Large intestine (tissue), 3 donors: ENCODE results near the gene ERG. TPM values are rescaled to one million over a fixed set of nuclear protein-coding genes. Genes with fewer than 3 reads are reported as not detected.

ENCODE experiments used
- DNase-seq, 2 donors: peaks; one replicate each; pipeline versions ENCODE4 v3.0.0 to v3.0.0-alpha.2; 2013
- H3K27ac ChIP-seq: one replicate; pipeline ENCODE4 v1.5.1; 2013; ENCODE audit warnings: low read length
- H3K27me3 ChIP-seq: 2 replicates; pipeline ENCODE4 v1.6.1; 2013; ENCODE audit warnings: low read length; ENCODE audit not compliant: control insufficient read depth, insufficient read depth
- H3K36me3 ChIP-seq: 2 replicates; pipeline ENCODE4 v1.6.1; 2013; ENCODE audit warnings: low read length; ENCODE audit not compliant: control insufficient read depth, insufficient read depth
- H3K4me1 ChIP-seq: one replicate; pipeline ENCODE4 v1.6.1; 2013; ENCODE audit warnings: low read length; ENCODE audit not compliant: control insufficient read depth, insufficient read depth
- H3K4me3 ChIP-seq: one replicate; pipeline ENCODE4 v1.5.1; 2013; ENCODE audit warnings: low read length
- H3K9me3 ChIP-seq: one replicate; pipeline ENCODE4 v1.6.1; 2013; ENCODE audit warnings: mild to moderate bottlenecking, low read depth, low read length, moderate library complexity; ENCODE audit not compliant: control insufficient read depth
- WGBS: methylation state at CpG from one replicate; pipeline ENCODE4 v1.1.5; 2013; ENCODE audit warnings: low lambda C conversion rate; ENCODE audit not compliant: insufficient coverage; 5-methylcytosine and 5-hydroxymethylcytosine counted together
- polyA plus RNA-seq: library from polyadenylated mRNA; unstranded; fragments of 120-200 nt; gene quantifications from one replicate; pipeline ENCODE4 v1.2.1, GENCODE V29; 2013

Gene ERG
- polyA plus RNA-seq, 1 donor = 6.2 TPM

DNA sequence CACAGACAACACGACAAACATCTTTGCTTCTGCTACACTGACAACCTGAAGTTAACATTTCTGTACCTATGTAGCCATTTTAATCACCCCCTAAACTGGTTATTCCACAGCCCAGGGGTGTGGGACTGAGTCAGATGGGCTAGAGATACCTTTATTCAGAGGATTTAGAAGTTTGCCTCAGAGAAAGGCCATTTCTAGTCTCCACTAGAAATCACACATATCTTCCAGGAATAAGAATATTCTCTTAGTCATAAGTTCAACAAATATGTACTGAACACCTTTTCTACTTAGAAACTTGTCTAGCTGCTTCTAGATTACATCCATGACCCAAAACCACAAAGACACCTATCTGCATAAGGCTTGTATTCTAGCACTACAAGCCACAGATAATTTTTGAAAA lies 38.8 kb downstream of the ERG start:
- WGBS = no CpG with 5 or more reads among the region's 1 CpG
- Histone ChIP-seq H3K4me3 (no peak overlapping the region), H3K36me3 (no peaks in the 10 kb centered on the region), H3K4me1 (no peaks in the 10 kb centered on the region), H3K27ac (no peak overlapping the region), H3K9me3 (no peaks in the 10 kb centered on the region), H3K27me3 (no peaks in the 10 kb centered on the region)
- DNase-seq = no peak

DNA sequence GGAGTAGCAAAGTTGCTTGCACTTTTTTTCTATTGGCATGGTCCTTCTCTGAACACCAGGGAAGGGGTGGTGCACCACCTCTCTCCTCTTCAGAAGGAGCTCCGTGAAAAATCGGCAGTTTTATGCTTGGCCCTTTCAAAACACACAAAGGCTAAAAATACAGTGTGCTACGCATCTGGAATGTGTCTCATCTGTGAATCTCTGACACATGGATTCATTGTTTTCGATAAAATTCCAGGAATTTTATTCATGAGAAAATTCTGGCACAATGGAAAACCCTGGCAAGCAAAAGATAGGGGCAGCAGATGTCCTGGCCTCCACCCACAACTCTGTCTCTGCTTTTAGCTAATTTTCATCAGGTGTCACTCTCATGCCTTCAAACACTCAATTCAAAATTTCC lies 42.9 kb downstream of the ERG start:
- 83% methylated on average over 1 of the region's 4 CpGs for WGBS
- H3K27ac ChIP-seq = no peak overlapping the region
- no peak overlapping the region for H3K4me3 ChIP-seq
- H3K36me3 ChIP-seq = no peaks in the 10 kb centered on the region
- H3K27me3 ChIP-seq = no peaks in the 10 kb centered on the region
- DNase-seq = no peak
- no peaks in the 10 kb centered on the region for H3K9me3 ChIP-seq
- H3K4me1 ChIP-seq = no peaks in the 10 kb centered on the region

DNA sequence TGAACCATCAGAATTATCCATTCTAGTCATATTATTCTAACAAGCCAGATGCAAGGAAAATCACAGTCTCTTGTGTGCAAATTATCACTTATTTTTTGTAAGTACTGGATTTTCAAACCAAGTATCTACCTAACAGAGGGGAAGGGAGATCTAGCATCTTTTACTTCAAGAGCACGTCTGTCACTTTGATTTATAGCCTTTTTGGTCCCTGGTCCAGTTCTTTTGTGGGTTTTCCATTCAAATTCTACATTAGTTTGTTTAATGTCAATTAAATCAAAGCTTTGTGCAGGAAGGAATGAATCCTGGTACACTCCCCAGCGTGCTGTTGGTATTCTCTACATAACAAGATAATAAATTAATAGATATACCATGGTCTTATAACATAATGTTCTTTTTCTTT lies 43.6 kb downstream of the ERG start:
- no peak for DNase-seq
- Histone ChIP-seq H3K4me3 (no peak overlapping the region), H3K27ac (no peak overlapping the region), H3K4me1 (no peaks in the 10 kb centered on the region), H3K36me3 (no peaks in the 10 kb centered on the region), H3K9me3 (no peaks in the 10 kb centered on the region), H3K27me3 (no peaks in the 10 kb centered on the region)
- WGBS = no CpG with 5 or more reads among the region's 2 CpGs

GRCh38 chr21:38454161-38454560 lies 44.1 kb downstream of the ERG start:
- Histone ChIP-seq H3K27ac (no peak overlapping the region), H3K4me1 (no peaks in the 10 kb centered on the region), H3K36me3 (no peaks in the 10 kb centered on the region), H3K9me3 (no peaks in the 10 kb centered on the region), H3K27me3 (no peaks in the 10 kb centered on the region), H3K4me3 (no peak overlapping the region)
- no peak for DNase-seq
- no CpG with 5 or more reads among the region's 3 CpGs for WGBS

DNA sequence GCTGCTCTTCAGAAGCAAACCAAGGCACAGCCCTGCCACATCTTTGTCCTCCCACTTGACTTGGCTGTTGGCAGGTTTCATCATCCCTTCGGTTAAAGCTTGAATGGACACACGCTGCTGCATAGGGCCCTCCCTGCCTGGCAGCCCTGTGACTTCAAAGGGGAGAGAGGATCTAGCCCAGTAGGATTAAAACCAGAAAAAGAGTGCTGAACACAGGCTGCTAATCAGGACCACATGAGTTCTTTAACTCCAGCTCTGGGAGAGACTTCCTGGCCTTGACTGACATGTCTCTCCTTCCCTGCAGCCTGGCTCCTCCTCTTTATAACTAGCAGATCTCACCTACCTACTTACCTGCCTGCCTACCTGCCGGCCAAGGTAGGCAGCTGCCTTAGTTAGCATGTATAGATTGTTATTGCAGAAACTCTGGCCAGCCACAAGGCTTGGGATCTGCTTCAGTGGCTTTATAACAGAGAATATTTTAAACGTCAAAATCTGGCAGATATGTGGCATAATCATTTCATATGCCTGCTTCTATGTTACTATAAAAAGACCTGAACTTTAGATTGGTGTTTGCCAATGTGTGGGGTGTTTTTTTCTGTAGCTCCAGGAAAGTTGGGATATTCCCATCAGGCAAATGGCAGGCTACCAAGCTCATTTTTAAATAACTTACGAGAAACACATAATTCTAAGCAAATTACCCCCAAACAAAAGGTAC lies 49.4 kb downstream of the ERG start:
- Histone ChIP-seq H3K4me1 (no peaks in the 10 kb centered on the region), H3K27ac (no peak overlapping the region), H3K9me3 (no peaks in the 10 kb centered on the region), H3K4me3 (no peak overlapping the region), H3K36me3 (no peaks in the 10 kb centered on the region), H3K27me3 (no peaks in the 10 kb centered on the region)
- no CpG with 5 or more reads among the region's 5 CpGs for WGBS
- no peak for DNase-seq

- Histone ChIP-seq H3K27me3 (no peaks in the 10 kb centered on the region), H3K9me3 (no peaks in the 10 kb centered on the region), H3K4me1 (no peaks in the 10 kb centered on the region), H3K27ac (no peak overlapping the region), H3K4me3 (no peak overlapping the region), H3K36me3 (no peaks in the 10 kb centered on the region)
- 88% methylated on average over 1 of the region's 3 CpGs for WGBS
- no peak for DNase-seq
Measured at GRCh38 chr21:38447611-38448010, 50.7 kb downstream of the ERG start.

DNA sequence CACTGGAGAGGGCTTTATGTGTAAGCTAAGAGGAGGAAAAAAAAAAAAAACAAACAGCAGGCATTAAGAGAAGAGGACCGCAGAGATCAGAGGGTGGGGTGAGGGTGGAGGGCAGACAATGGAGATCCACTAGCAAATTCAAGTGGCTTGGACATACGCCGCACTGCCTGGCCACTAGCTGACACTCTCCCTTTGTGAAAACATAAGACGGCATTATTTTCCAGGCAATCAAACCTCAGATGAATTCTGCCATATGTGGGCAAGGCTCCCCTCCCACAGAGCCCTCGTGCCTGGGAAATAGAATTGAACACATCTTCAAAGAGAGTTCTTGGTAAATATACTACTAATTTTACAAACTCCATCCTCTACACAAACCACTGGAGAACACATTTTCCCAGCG lies 53.6 kb downstream of the ERG start:
- H3K27ac ChIP-seq = no peak overlapping the region
- no peak for DNase-seq
- no peaks in the 10 kb centered on the region for H3K9me3 ChIP-seq
- whole genome bisulfite sequencing = 80% methylated on average over 2 of the region's 6 CpGs
- H3K4me1 ChIP-seq = no peaks in the 10 kb centered on the region
- H3K36me3 ChIP-seq = no peaks in the 10 kb centered on the region
- no peak overlapping the region for H3K4me3 ChIP-seq
- H3K27me3 ChIP-seq = no peaks in the 10 kb centered on the region

DNA sequence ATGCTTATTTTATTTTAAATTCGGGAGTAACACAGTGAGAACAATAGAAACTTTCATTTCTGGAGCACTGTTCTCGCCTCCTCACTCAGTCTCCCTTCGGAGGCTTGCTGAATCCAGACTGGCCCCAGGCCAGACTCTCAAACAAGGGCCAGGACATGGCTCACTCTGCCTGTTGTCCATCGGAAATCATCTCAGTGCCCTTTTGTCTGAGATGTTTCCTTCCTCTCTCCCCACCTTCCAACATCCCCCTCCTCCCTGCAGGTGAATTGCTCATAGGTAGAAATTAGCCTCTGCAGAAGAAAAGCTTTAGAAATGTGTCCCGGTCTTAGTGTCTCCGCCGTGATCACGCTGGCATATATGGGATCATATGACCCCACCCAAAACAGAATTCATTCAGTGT lies 55.2 kb downstream of the ERG start:
- Histone ChIP-seq H3K4me3 (no peak overlapping the region), H3K27me3 (no peaks in the 10 kb centered on the region)
- 93% methylated on average over 2 of the region's 8 CpGs for WGBS

GRCh38 chr21:38441153-38441552 lies 57.1 kb downstream of the ERG start:
- H3K4me3 ChIP-seq = no peak overlapping the region
- H3K9me3 ChIP-seq = no peaks in the 10 kb centered on the region
- no peaks in the 10 kb centered on the region for H3K27me3 ChIP-seq
- H3K27ac ChIP-seq = no peak overlapping the region
- no peaks in the 10 kb centered on the region for H3K4me1 ChIP-seq
- DNase-seq = no peak
- no peaks in the 10 kb centered on the region for H3K36me3 ChIP-seq
- WGBS = no CpG with 5 or more reads among the region's 2 CpGs

More for the DNA sequence above, 55.2 kb downstream of the ERG start:
- H3K4me1 ChIP-seq = no peaks in the 10 kb centered on the region
- no peaks in the 10 kb centered on the region for H3K36me3 ChIP-seq
- no peak for DNase-seq
- no peak overlapping the region for H3K27ac ChIP-seq
- H3K9me3 ChIP-seq = no peaks in the 10 kb centered on the region

DNA sequence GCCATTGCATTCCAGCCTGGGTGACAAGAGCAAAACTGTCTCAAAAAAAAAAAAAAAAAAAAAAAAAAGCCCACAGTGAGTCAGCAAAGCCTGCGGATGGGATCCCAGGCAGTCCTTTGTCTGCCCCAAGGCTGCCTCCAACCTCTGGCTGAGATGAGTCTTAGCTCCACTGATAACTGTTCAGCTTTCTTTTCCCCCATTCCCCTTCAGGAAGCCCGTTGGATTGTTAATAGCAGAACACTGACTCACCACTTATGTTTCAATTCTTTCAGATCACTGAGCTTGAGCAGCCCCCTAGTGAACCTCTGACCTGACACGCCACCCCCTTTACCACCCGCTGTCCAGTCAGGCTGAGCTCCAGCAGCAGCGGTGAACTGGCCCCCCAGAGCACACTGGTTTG lies 57.5 kb downstream of the ERG start:
- Histone ChIP-seq H3K4me3 (no peak overlapping the region), H3K9me3 (no peaks in the 10 kb centered on the region), H3K27me3 (no peaks in the 10 kb centered on the region), H3K27ac (no peak overlapping the region), H3K36me3 (no peaks in the 10 kb centered on the region), H3K4me1 (no peaks in the 10 kb centered on the region)
- no CpG with 5 or more reads among the region's 5 CpGs for WGBS
- no peak for DNase-seq

DNA sequence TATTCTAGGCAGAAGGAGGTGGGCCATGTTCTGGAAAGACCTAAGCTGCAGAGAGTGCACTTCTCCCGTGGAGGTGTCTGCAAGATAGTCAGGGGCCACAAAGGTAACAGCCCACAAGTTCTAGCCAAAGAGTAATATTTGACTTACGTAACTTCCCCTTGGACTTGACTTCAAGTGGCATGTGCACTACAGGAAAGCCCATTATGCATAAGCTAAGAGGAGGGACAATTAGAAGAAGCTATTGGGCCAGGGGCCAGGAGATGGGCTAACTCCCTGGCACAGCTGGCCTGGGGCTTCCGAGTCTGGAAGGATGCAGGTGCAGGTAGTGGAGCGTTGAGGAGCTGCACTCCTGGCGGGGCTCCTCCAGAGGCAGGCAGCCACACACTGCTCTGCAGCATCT lies 58.3 kb downstream of the ERG start:
- no peaks in the 10 kb centered on the region for H3K9me3 ChIP-seq
- no peak for DNase-seq
- H3K27ac ChIP-seq = no peak overlapping the region
- no peak overlapping the region for H3K4me3 ChIP-seq
- H3K27me3 ChIP-seq = no peaks in the 10 kb centered on the region
- WGBS = no CpG with 5 or more reads among the region's 5 CpGs
- no peaks in the 10 kb centered on the region for H3K36me3 ChIP-seq
- H3K4me1 ChIP-seq = no peaks in the 10 kb centered on the region
